ENCODE measurements around the gene DAB2IP.

DAB2IP gene

DNA sequence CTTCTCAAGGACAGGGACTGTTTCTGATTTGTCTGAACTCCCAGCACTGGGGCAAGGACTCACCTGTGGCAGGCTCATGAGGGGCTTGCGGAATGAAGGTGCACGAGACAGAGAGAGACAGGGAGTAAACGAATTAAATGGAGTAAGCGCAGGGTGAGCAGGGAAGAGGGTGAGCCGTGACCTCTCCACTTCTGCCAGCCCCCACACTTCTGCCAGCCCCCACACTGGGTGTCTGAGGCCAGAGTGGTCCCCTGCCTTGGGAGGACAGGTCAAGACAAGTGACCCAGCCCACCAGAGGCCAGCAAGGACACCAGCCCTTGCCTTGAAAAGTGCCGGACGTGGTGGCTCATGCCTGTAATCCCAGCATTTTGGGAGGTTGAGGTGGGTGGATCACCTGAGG, 37.2 kb downstream of the DAB2IP start:
- DNase-seq (ENCODE audit: extremely low spot score): no peak
- no peak for TF ChIP-seq TARDBP (IDR thresholded peaks at IDR 0.05)
- no peak for TF ChIP-seq L3MBTL2 (conservative IDR thresholded peaks at IDR 0.05)
- no peak for TF ChIP-seq BHLHE40 (IDR thresholded peaks at IDR 0.05; ENCODE audit: borderline replicate concordance)
- TF ChIP-seq NFRKB (IDR thresholded peaks at IDR 0.05): no peak
- TF ChIP-seq HDGF (IDR thresholded peaks at IDR 0.05; ENCODE audit: borderline replicate concordance): no peak
- POLR2A ChIA-PET: no interaction called here
- CTCF ChIA-PET: interaction anchor here (1.1 to 3.7 kb wide), 2 partner anchors 49 to 138 kb away, joined by 3 to 25 read pairs; no protein-coding TSS in a partner anchor

DNA sequence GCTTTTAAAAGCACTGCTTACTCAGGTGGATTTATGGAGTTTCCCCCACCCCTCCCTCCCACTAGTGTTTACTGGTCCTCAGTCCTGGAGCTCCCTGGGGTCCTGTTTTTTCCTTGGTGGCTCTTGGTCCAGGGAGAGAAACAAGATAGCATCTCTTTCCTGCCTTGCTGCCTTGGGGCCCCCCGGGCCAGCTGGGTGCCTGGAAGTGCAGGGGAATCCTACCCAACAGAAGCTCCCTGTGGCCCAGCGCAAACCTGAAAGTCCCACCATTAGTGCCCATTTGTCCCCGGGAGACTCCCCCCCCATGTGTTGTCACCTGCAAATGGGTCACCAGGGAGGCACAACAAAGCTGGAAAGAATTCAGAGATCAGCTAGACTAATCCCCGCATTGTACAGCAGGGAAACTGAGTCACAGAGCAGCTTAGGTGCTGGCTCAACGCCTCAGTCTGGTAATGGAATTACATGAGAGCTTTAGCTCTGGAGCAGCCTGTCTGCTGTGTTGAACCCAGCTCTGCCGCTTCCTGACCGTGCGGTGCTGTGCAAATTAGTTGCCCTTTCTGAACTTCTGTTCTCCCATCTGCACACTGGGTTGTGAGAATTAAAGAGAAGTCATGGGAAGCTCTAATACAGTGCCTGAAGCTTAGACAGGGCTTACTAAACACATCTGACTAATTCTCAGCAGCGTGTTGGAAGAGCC, 38.2 kb downstream of the DAB2IP start:
- ChIA-PET POLR2A (interaction anchor here (1.6 kb wide), 1 partner anchor 9 kb away, joined by 4 read pairs; no protein-coding TSS in a partner anchor), CTCF (interaction anchor here (3.7 kb wide), 1 partner anchor 50 kb away, joined by 25 read pairs; no protein-coding TSS in a partner anchor)
- no peak for TF ChIP-seq FOXM1 (IDR thresholded peaks at IDR 0.05; ENCODE audit: borderline replicate concordance)
- TF ChIP-seq SUZ12 (IDR thresholded peaks at IDR 0.05): no peak
- TF ChIP-seq FOXK2 (IDR thresholded peaks at IDR 0.05): no peak
- no peak for TF ChIP-seq ZNF384 (IDR thresholded peaks at IDR 0.05)
- no peak for TF ChIP-seq HDGF (IDR thresholded peaks at IDR 0.05; ENCODE audit: borderline replicate concordance)
- no peak for TF ChIP-seq PKNOX1 (IDR thresholded peaks at IDR 0.05)
- no peak for TF ChIP-seq ARNT (IDR thresholded peaks at IDR 0.05)
- no peak for DNase-seq (ENCODE audit: extremely low spot score)

DNA sequence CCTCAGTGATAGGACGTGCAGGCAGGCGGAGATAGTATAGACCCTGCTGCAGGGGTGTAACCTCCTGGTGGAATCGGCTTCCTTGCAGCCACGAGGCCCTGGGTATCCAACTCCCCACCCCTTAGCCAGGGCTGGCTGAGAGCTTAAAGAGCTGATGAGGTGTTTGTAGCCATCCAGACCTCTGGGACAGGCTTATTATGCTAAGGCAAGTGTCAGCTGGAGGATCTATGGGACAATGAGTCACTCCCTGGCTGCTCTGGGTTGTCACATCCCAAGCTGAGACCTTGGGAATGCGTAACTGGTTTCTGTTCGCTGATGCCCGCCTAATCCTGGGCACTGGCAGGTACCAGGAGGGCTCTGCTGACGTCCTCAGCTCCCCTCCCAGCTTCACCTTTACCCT, 38.9 kb downstream of the DAB2IP start:
- CTCF ChIA-PET: interaction anchor here (0.7 to 3.7 kb wide), 2 partner anchors 51 to 118 kb away, joined by 3 to 25 read pairs; no protein-coding TSS in a partner anchor
- no peak for DNase-seq (ENCODE audit: extremely low spot score)
- TF ChIP-seq FOXK2 (IDR thresholded peaks at IDR 0.05): no peak
- no peak for TF ChIP-seq FOXA1 (IDR thresholded peaks at IDR 0.05)
- TF ChIP-seq BHLHE40 (IDR thresholded peaks at IDR 0.05; ENCODE audit: borderline replicate concordance): no peak
- POLR2A ChIA-PET: interaction anchor here (1.6 kb wide), 1 partner anchor 8 kb away, joined by 4 read pairs; no protein-coding TSS in a partner anchor

DNA sequence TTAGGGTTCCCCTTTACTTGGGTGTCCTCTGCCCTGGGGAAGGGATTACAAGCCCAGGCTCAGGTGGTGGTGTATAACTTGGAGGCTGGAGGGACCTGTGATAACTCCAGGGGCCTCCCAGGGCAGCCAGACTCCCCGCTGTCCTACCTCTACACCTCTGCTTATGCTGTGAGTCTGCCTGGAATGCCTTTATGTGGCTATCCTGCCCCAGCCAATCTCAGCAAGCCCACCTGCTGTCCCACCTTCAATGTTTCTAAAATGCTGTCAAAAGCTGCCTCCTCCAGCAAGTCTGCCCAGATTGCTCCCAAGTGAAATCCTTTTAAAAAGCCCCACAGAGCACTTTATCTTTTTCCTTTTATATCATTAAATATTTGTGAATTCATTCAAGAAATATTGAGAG, 39.3 kb downstream of the DAB2IP start:
- ChIA-PET CTCF (interaction anchor here (0.7 kb wide), 1 partner anchor 119 kb away, joined by 3 read pairs; no protein-coding TSS in a partner anchor), POLR2A (no interaction called here)
- no peak for DNase-seq (ENCODE audit: extremely low spot score)
- no peak for TF ChIP-seq SUZ12 (IDR thresholded peaks at IDR 0.05)
- TF ChIP-seq TARDBP (IDR thresholded peaks at IDR 0.05): no peak
- TF ChIP-seq LEF1 (IDR thresholded peaks at IDR 0.05; ENCODE audit: borderline replicate concordance): no peak
- no peak for TF ChIP-seq HDGF (IDR thresholded peaks at IDR 0.05; ENCODE audit: borderline replicate concordance)
- no peak for TF ChIP-seq FOXA1 (IDR thresholded peaks at IDR 0.05)
- TF ChIP-seq NFRKB (IDR thresholded peaks at IDR 0.05): no peak
- TF ChIP-seq PKNOX1 (IDR thresholded peaks at IDR 0.05): no peak
- TF ChIP-seq L3MBTL2 (conservative IDR thresholded peaks at IDR 0.05): no peak
- TF ChIP-seq SP1 (IDR thresholded peaks at IDR 0.05): no peak
- no peak for TF ChIP-seq FOXK2 (IDR thresholded peaks at IDR 0.05)

GRCh38 chr9:121691890-121692289, 40.5 kb downstream of the DAB2IP start:
- ChIA-PET POLR2A (interaction anchor here (0.6 kb wide), 1 partner anchor 137 kb away, joined by 3 read pairs; no protein-coding TSS in a partner anchor), CTCF (interaction anchor here (0.7 to 1.0 kb wide), 4 partner anchors 27 to 82 kb away, joined by 3 read pairs; no protein-coding TSS in a partner anchor)
- TF ChIP-seq TARDBP (IDR thresholded peaks at IDR 0.05) (no peak), FOXM1 (IDR thresholded peaks at IDR 0.05; ENCODE audit: borderline replicate concordance) (no peak), ZNF384 (IDR thresholded peaks at IDR 0.05) (no peak), SUZ12 (IDR thresholded peaks at IDR 0.05) (no peak), SP1 (IDR thresholded peaks at IDR 0.05) (no peak), ELF4 (IDR thresholded peaks at IDR 0.05) (no peak), HDGF (IDR thresholded peaks at IDR 0.05; ENCODE audit: borderline replicate concordance) (no peak), ARNT (IDR thresholded peaks at IDR 0.05) (no peak), NFRKB (IDR thresholded peaks at IDR 0.05) (no peak), LEF1 (IDR thresholded peaks at IDR 0.05; ENCODE audit: borderline replicate concordance) (no peak), BHLHE40 (IDR thresholded peaks at IDR 0.05; ENCODE audit: borderline replicate concordance) (no peak), PKNOX1 (IDR thresholded peaks at IDR 0.05) (no peak), FOXK2 (IDR thresholded peaks at IDR 0.05) (no peak), L3MBTL2 (conservative IDR thresholded peaks at IDR 0.05) (no peak), CTBP1 (IDR thresholded peaks at IDR 0.05; ENCODE audit: borderline replicate concordance) (no peak), FOXA1 (IDR thresholded peaks at IDR 0.05) (no peak)
- no peak for DNase-seq (ENCODE audit: extremely low spot score)

- DNase-seq (ENCODE audit: extremely low spot score): no peak
- ChIA-PET CTCF (interaction anchor here (0.8 to 1.0 kb wide), 2 partner anchors 26 to 83 kb away, joined by 3 read pairs; no protein-coding TSS in a partner anchor), POLR2A (interaction anchor here (0.5 to 0.6 kb wide), 2 partner anchors 138 to 147 kb away, joined by 3 read pairs; no protein-coding TSS in a partner anchor)
- no peak for TF ChIP-seq NFRKB (IDR thresholded peaks at IDR 0.05)
- no peak for TF ChIP-seq TARDBP (IDR thresholded peaks at IDR 0.05)
- no peak for TF ChIP-seq SUZ12 (IDR thresholded peaks at IDR 0.05)
- TF ChIP-seq ELF4 (IDR thresholded peaks at IDR 0.05): no peak
- no peak for TF ChIP-seq PKNOX1 (IDR thresholded peaks at IDR 0.05)
- TF ChIP-seq SP1 (IDR thresholded peaks at IDR 0.05): no peak
- no peak for TF ChIP-seq ZNF384 (IDR thresholded peaks at IDR 0.05)
- TF ChIP-seq CTBP1 (IDR thresholded peaks at IDR 0.05; ENCODE audit: borderline replicate concordance): no peak
- TF ChIP-seq ARNT (IDR thresholded peaks at IDR 0.05): no peak
- no peak for TF ChIP-seq FOXM1 (IDR thresholded peaks at IDR 0.05; ENCODE audit: borderline replicate concordance)
- TF ChIP-seq FOXA1 (IDR thresholded peaks at IDR 0.05): no peak
- TF ChIP-seq HDGF (IDR thresholded peaks at IDR 0.05; ENCODE audit: borderline replicate concordance): no peak
- TF ChIP-seq L3MBTL2 (conservative IDR thresholded peaks at IDR 0.05): no peak
- no peak for TF ChIP-seq LEF1 (IDR thresholded peaks at IDR 0.05; ENCODE audit: borderline replicate concordance)
Measured at GRCh38 chr9:121692606-121693387, 41.4 kb downstream of the DAB2IP start.
